ENCODE results near the gene OCA2.

The OCA2 gene

GRCh38 chr15:27784107-27784506 is 315.0 kb downstream of the OCA2 start:
- Histone ChIP-seq H3K9me3 (replicated peaks; ENCODE audit: insufficient read depth, low read length) (no peaks in the 10 kb centered on the region), H3K4me3 (ENCODE audit: low read length) (no peak overlapping the region), H3K79me2 (ENCODE audit: low read length) (no peaks in the 10 kb centered on the region), H3F3A (ENCODE audit: insufficient read depth, low read length) (no peaks in the 10 kb centered on the region), H3K27me3 (replicated peaks; ENCODE audit: insufficient read depth, low read length) (no peaks in the 10 kb centered on the region), H3K9me2 (replicated peaks; ENCODE audit: insufficient read depth, low read length) (no peaks in the 10 kb centered on the region), H3K27ac (ENCODE audit: low read length) (no peak overlapping the region), H3K36me3 (replicated peaks; ENCODE audit: insufficient read depth, low read length) (no peaks in the 10 kb centered on the region), H3K4me2 (ENCODE audit: low read depth, low read length) (no peak overlapping the region), H4K20me1 (ENCODE audit: insufficient read depth, low read length) (no peaks in the 10 kb centered on the region), H2AFZ (ENCODE audit: low read length) (no peak overlapping the region), H3K9ac (ENCODE audit: low read length) (no peak overlapping the region), H3K4me1 (ENCODE audit: low read length) (no peaks in the 10 kb centered on the region)
- DNase-seq: no peak
- TF ChIP-seq EZH2phosphoT487 (IDR thresholded peaks at IDR 0.05; ENCODE audit: low read length): no peak
- TF ChIP-seq, protein P1, sequence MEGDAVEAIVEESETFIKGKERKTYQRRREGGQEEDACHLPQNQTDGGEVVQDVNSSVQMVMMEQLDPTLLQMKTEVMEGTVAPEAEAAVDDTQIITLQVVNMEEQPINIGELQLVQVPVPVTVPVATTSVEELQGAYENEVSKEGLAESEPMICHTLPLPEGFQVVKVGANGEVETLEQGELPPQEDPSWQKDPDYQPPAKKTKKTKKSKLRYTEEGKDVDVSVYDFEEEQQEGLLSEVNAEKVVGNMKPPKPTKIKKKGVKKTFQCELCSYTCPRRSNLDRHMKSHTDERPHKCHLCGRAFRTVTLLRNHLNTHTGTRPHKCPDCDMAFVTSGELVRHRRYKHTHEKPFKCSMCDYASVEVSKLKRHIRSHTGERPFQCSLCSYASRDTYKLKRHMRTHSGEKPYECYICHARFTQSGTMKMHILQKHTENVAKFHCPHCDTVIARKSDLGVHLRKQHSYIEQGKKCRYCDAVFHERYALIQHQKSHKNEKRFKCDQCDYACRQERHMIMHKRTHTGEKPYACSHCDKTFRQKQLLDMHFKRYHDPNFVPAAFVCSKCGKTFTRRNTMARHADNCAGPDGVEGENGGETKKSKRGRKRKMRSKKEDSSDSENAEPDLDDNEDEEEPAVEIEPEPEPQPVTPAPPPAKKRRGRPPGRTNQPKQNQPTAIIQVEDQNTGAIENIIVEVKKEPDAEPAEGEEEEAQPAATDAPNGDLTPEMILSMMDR (IDR thresholded peaks at IDR 0.05; ENCODE audit: low read length): no peak
- no peak for TF ChIP-seq EZH2 (optimal IDR thresholded peaks at IDR 0.05; ENCODE audit: low read depth, low read length)

GRCh38 chr15:27783678-27784077 is 315.4 kb downstream of the OCA2 start:
- Histone ChIP-seq H3K4me1 (ENCODE audit: low read length) (no peaks in the 10 kb centered on the region), H3K9me3 (replicated peaks; ENCODE audit: insufficient read depth, low read length) (no peaks in the 10 kb centered on the region)
- TF ChIP-seq EZH2phosphoT487 (IDR thresholded peaks at IDR 0.05; ENCODE audit: low read length): no peak
- TF ChIP-seq EZH2 (optimal IDR thresholded peaks at IDR 0.05; ENCODE audit: low read depth, low read length): no peak
- TF ChIP-seq, protein P1 (IDR thresholded peaks at IDR 0.05; ENCODE audit: low read length): no peak

DNA sequence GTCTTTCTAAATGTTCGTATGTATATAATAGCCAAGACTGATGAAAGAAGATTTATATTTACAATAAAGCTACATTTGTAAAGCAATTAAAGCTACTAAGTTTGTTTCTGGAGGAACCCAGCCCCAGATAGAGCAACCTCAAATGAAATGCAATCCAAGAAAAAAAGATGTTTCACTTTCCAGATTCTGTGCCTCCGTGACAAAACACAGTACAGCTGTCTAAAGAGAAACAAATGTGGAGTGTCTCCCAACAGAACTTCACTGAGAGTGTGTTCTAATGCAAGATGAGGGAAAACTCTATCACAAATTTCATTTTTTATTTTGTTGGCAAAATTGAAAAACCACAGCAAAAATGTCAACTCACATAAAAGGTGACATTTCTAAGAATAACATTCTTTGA is 317.0 kb downstream of the OCA2 start:
- no peak overlapping the region for H2AFZ ChIP-seq (ENCODE audit: low read length)
- TF ChIP-seq EZH2phosphoT487 (IDR thresholded peaks at IDR 0.05; ENCODE audit: low read length) (no peak), EZH2 (optimal IDR thresholded peaks at IDR 0.05; ENCODE audit: low read depth, low read length) (no peak)
- TF ChIP-seq, protein P1 (IDR thresholded peaks at IDR 0.05; ENCODE audit: low read length): no peak
- no peak for DNase-seq
- 0 out of 2 replicates have a peak, but pooled peaks cover 4% of the 10 kb centered on the region for H3K9me3 ChIP-seq (replicated peaks; ENCODE audit: insufficient read depth, low read length)
- no peaks in the 10 kb centered on the region for H3K36me3 ChIP-seq (replicated peaks; ENCODE audit: insufficient read depth, low read length)
- no peaks in the 10 kb centered on the region for H3F3A ChIP-seq (ENCODE audit: insufficient read depth, low read length)
- H3K27ac ChIP-seq (ENCODE audit: low read length): no peak overlapping the region
- H3K9ac ChIP-seq (ENCODE audit: low read length): no peak overlapping the region
- H3K4me1 ChIP-seq (ENCODE audit: low read length): peaks cover 5% of the 10 kb centered on the region; the same call in 1 of the 2 replicates
- no peaks in the 10 kb centered on the region for H3K9me2 ChIP-seq (replicated peaks; ENCODE audit: insufficient read depth, low read length)
- H3K79me2 ChIP-seq (ENCODE audit: low read length): no peaks in the 10 kb centered on the region
- no peak overlapping the region for H3K4me3 ChIP-seq (ENCODE audit: low read length)
- no peaks in the 10 kb centered on the region for H3K27me3 ChIP-seq (replicated peaks; ENCODE audit: insufficient read depth, low read length)
- no peaks in the 10 kb centered on the region for H4K20me1 ChIP-seq (ENCODE audit: insufficient read depth, low read length)
- no peak overlapping the region for H3K4me2 ChIP-seq (ENCODE audit: low read depth, low read length)

More at GRCh38 chr15:27783678-27784077, 315.4 kb downstream of the OCA2 start:
- no peaks in the 10 kb centered on the region for H3K27me3 ChIP-seq (replicated peaks; ENCODE audit: insufficient read depth, low read length)
- no peak overlapping the region for H3K4me2 ChIP-seq (ENCODE audit: low read depth, low read length)
- no peak overlapping the region for H2AFZ ChIP-seq (ENCODE audit: low read length)
- H3K36me3 ChIP-seq (replicated peaks; ENCODE audit: insufficient read depth, low read length): no peaks in the 10 kb centered on the region
- H3K27ac ChIP-seq (ENCODE audit: low read length): no peak overlapping the region
- H3K9me2 ChIP-seq (replicated peaks; ENCODE audit: insufficient read depth, low read length): no peaks in the 10 kb centered on the region
- no peak for DNase-seq
- no peaks in the 10 kb centered on the region for H3F3A ChIP-seq (ENCODE audit: insufficient read depth, low read length)
- no peaks in the 10 kb centered on the region for H4K20me1 ChIP-seq (ENCODE audit: insufficient read depth, low read length)
- no peaks in the 10 kb centered on the region for H3K79me2 ChIP-seq (ENCODE audit: low read length)
- no peak overlapping the region for H3K4me3 ChIP-seq (ENCODE audit: low read length)
- H3K9ac ChIP-seq (ENCODE audit: low read length): no peak overlapping the region
